ENCODE data around the gene C3orf20.

Gene C3orf20

DNA sequence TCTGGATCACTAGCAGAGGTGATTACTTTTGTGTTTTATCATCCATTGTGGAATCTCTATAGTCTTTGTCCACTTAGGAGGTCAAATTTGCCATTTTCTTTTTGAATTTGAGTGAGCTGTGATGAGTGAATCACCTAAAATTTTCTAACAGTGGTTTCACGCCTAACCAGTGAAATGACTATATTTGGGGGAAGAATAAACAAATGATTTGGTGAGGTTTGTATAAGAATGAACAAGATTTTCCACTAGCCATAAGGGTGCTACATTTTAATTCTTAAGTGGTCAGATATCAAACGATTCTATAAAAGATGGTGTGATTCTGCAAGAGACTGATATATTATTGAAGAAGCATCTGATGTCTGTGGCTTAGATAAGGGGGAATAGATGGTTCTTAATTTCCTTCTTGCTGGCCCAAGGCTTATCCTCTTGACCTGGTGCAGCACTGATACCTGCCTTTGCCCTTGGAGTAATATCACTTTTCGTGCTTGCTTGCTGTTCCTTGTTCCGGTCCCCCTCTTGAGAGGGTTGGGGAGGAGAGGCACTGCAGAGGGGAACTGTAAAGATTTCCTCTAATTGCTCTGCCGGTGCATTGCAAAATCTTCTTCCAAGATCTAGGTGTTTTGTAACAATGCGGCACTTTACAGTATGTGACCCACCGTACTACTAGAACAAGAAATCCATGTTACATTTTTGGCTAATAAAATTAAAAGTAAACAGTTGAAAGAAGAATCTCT lies 14.5 kb downstream of the C3orf20 start:
- no peak overlapping the region for H3K4me3 ChIP-seq (ENCODE audit: low read depth, low read length)

DNA sequence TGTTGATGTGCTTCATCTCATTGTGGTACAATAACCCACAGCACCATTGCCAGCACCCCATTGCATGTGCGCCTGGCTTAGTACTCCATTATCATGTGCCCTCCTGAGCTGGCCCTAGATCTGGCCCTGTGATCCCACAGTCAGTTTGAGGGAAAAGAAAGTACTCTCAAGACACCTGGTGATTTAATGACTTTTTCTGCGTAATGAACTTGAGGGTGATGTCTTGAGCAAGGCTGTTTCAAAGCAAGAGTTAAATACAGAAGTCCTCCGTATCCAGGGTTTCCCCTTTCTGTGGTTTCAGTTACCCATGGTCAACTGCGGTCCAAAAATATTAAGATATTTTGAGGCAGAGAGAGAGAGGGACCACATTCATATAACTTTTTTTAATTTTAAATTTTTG lies 16.3 kb downstream of the C3orf20 start:
- DNase-seq (ENCODE audit: low read depth): no peak
- no peak overlapping the region for H3K4me3 ChIP-seq (ENCODE audit: low read depth, low read length)

More for the DNA sequence above, 14.5 kb downstream of the C3orf20 start:
- DNase-seq (ENCODE audit: low read depth): no peak

DNA sequence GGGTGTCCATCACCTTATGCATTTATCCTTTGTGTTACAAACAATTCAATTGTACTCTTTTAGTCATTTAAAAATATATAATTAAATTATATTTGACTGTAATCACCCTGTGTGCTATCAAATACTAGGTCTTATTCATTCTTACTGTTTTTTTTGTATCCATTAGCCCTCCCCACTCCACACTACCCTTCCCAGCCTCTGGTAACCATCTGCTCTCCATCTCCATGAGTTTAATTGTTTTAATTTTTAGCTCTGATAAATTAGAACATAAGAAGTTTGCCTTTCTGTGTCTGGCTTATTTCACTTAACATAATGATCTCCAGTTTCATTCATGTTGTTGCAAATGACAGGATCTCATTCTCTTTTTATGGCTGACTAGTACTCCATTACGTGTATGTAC lies 16.8 kb downstream of the C3orf20 start:
- no peak overlapping the region for H3K4me3 ChIP-seq (ENCODE audit: low read depth, low read length)
- DNase-seq (ENCODE audit: low read depth): no peak

DNA sequence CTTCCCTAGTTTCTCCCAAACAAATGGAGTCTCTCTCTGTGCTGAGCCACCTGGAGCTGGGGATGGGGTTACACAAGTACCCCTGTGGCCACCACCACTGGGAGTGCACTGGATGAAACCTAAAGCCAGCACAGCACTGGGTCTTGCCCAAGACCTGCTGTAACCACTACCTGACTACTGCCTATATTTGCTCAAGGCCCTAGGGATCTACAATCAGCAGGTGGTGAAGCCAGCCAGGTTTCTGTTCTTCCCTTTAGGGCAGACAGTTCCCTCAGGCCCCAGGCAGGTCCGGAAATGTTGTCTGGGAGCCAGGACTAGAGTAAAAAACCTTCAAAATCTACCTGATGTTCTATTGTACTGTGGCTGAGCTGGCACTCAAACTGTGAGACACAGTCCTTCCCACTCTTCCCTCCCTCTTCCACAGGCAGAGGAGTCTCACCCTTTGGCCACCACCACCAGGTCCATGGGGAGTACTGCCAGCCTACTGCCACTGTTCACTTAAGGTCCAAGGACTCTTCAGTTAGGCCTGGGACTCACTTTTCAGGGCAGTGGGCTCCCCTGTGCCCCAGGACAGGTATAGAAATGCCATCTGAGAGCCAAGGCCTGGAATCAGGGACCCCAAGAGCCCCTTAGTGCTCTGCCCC lies 23.8 kb downstream of the C3orf20 start:
- no peak for DNase-seq (ENCODE audit: low read depth)

DNA sequence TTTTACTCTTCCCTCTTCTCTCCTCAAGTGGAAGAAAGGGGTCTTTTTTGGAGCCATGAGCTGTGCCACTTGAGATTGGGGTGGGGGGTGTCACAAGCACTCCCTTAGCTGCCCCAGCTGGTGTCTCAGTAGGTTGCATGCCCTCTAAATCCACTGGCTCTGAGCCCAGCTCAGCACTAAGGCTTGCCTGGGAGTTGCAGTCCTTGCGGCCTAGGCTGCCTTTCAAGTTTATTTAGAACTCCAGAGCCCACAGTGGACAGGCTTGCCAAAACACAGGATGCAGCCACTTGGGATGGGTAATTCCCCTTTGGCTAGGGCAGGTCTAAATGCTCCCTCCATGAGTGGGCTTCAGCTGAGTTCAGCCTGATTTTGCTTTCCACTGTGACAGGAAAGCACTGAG lies 24.7 kb downstream of the C3orf20 start:
- no peak for DNase-seq (ENCODE audit: low read depth)
- H3K4me3 ChIP-seq (ENCODE audit: low read depth, low read length): no peak overlapping the region

More for the DNA sequence above, 23.8 kb downstream of the C3orf20 start:
- no peak overlapping the region for H3K4me3 ChIP-seq (ENCODE audit: low read depth, low read length)

DNA sequence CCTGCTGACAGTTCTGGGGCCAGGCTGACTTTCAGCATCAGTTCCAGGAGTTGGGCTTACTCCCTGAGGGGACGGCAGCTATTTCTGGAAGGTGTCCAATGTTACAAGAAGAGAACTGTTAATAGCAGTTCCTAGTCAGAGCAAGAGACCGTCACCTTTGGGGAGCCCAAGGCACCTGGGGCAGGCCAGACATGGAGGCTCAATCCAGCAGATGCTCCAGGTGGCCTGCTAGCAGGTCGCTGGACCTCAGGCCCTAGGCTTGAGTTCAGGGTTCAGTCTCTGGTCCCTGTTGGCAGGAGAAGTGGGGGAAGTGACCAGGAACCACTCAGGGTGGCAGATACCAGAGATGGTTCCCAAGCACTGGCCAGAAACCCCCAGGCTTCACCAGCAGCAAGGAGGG lies 25.9 kb downstream of the C3orf20 start:
- no peak for DNase-seq (ENCODE audit: low read depth)
- H3K4me3 ChIP-seq (ENCODE audit: low read depth, low read length): no peak overlapping the region

DNA sequence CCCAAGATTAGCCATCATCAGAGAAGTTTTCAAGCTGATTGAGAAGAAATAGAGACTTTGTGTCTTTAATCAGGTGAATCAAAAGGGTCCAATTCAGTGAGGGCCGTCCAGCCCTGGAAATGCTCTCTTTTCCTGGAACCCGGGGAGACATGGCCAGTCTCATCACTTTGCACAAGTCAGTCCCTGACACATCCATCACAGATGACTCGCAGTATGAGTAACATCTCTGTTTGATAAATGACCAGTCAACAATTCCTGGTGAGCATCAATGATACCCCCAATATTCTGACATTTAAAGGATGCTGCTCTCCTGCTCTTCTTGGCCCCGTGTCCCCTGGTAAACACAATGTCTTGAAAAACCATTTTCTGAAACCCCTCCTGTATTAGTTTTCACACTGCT lies 26.7 kb downstream of the C3orf20 start:
- no peak for DNase-seq (ENCODE audit: low read depth)
- no peak overlapping the region for H3K4me3 ChIP-seq (ENCODE audit: low read depth, low read length)

DNA sequence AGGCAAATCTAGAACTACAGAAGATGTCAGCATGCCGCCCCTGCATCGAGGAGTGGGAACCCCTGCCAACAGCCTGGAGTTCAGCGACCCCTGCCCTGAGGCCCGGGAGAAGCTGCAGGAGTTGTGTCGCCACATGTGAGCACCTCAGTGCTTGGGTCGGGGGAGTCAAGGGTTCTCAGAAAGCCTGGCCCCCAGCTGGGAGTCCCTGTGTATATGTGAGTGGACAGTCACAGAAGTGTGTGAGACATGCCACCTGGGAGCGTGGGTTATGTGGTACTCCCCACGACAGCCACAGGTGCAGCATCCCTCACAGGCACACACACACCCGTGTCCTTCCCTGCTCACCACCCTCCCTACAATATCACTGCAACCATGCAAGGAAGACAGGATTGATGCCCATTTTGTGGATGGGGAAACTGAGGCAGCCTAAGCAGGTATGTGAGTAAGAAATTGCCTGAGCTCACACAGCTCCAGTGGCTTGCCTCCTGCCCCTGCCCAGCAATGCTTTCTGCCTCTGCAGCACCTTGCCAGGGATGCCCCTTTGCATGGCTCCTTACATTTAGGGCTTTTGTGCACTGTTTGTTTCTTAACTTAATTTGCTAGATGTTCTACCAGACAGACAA lies 28.3 kb downstream of the C3orf20 start:
- no peak overlapping the region for H3K4me3 ChIP-seq (ENCODE audit: low read depth, low read length)
- no peak for DNase-seq (ENCODE audit: low read depth)

DNA sequence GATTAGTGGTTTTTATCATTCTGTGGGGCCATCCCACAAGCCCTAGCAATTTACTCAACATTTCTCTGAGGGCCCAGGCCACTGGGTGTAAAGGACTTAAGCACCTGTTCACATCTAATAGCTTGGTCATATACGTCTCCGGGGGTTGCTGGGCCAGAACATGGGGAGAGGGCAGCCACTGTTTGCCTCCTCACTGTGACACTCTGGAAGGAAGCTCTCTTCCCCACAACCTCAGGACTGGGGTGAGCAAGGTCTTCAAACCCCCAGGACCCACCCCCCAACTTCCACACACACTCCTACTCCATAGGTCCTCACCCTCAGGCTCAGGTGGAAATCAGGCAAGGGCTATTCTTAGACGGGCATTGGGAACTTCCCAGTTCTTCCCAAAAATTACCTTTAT lies 28.9 kb downstream of the C3orf20 start:
- no peak overlapping the region for H3K4me3 ChIP-seq (ENCODE audit: low read depth, low read length)
- DNase-seq (ENCODE audit: low read depth): no peak

DNA sequence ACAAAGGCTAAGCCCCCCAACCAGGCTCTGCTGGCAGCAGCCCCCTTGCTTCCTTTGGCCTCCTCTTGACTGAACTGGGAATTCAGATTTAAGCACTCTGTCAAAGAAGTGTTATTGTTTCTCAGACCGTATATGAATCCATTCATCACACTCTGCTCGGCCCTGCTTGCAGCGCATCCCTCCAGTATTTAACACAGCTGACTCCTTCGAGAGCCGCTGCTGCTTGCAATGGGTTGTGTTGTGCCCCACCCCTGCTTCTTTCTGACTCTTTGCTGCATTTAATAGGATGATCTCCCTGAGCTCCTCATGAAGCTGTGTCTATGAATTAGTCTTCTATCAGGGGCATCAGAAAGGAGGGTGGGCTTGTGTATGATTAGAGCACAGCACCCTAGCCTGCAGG lies 31.2 kb downstream of the C3orf20 start:
- no peak overlapping the region for H3K4me3 ChIP-seq (ENCODE audit: low read depth, low read length)
- DNase-seq (ENCODE audit: low read depth): no peak

DNA sequence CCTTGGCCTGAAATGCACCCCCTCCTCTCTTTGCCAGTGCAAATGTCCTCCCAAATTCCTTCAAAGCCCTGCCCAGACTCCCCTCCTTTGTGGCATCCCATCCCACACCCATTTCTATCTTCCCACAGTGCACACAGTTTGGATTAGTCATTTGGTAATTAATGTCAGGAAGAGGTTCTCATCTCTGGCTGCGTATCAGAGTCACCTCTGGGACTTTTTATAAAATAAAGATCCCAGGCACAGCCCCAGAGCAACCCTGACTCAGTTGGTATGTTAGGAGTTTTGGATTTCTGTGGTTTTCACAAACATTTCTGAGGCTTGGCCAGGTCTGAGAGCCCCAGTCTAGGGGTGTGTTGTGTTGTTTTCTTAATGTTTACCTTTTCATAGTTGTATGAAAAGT lies 41.6 kb downstream of the C3orf20 start:
- H3K4me3 ChIP-seq (ENCODE audit: low read depth, low read length): no peak overlapping the region
- DNase-seq (ENCODE audit: low read depth): no peak

DNA sequence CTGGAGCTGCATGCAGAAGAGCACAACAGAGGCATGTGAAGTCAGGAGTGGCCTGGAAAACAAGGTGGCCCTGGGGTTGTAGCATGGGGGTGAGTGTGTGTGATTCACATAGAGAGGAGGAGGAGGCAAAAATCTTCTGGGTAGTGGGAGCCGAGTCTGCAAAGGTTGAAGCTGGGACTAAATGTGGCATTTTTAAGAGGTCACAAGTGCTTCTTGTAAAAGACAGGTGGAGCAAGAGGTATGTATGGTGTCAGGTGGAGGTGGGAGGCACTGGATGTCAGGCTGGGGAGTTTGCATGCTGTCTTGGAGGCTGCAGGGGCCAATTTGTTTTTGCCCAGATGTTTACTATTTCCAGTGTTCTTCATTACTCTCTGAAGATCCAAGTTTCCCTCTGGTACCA lies 42.4 kb downstream of the C3orf20 start:
- H3K4me3 ChIP-seq (ENCODE audit: low read depth, low read length): no peak overlapping the region
- DNase-seq (ENCODE audit: low read depth): no peak

DNA sequence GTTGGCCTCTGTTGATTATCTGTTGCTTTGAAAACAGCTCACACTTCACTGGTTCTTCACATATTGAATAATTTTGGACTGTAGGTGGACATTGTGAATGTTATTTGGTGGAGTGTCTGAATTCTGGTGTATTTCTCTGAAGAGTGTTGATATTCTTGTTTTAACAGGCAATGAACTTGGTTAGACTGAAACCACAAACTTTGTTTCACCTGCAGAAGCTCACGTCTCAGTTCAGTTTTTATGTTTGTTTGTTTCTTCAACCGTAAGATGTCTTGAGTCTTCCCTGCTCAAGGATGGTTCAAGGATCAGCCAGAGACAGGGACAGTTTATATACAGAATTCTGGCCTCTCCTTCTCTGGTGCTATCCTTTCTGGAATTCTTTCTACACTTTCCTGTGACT lies 43.6 kb downstream of the C3orf20 start:
- no peak for DNase-seq (ENCODE audit: low read depth)
- H3K4me3 ChIP-seq (ENCODE audit: low read depth, low read length): no peak overlapping the region

DNA sequence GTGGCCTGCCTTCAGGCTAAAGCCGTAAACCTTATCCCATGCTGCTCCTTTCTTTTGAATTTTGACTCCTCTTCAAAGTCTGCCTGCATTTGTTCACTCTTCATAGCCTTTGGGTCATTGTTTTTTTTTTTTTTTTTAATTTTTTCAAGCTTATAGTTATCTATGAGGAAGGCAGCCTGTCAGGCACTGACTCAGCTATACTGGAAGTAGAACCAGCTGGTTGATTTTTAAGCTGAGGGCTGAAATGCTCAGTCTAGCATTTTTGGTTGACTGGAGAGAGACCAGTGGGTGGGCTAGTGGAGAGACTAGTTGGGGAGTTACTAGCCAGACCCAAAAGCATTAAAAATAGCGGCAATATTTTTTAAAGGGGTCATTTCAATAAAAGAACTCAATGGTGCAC lies 44.1 kb downstream of the C3orf20 start:
- no peak for DNase-seq (ENCODE audit: low read depth)
- H3K4me3 ChIP-seq (ENCODE audit: low read depth, low read length): no peak overlapping the region

DNA sequence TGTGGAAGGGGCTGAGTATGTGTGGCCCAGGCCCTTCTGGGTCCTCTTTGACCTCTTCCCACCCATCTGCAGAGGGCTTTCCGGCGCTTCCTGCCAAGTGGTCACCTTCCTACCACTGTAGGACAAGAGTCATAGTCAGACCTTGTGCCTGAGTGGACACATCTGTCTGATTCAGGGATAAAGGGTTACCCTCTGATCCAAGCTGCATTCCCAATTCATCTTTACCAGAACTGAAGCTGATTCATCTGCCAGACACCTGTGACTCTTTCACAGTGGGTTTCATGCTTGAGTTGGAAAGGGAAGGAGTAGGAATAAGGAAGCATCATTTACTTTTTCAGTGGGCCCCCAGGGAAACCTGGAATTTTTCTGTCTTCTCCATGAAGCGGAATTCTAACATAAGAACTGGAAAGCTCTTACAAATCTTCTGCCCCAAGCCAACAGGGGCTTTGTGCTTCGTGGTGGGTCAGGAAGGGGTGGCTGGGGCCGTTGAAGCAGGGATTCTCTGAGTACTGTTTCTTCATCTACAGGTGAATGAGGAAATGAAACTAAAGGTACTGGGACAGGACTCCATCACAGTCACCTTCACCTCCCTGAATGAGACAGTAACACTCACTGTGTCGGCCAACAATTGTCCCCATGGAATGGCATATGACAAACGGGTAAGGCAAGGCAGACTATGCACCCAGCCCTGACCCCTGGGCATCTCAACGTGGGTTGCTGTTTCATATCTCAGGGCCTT lies 46.4 kb downstream of the C3orf20 start:
- H3K4me3 ChIP-seq (ENCODE audit: low read depth, low read length): no peak overlapping the region
- no peak for DNase-seq (ENCODE audit: low read depth)

DNA sequence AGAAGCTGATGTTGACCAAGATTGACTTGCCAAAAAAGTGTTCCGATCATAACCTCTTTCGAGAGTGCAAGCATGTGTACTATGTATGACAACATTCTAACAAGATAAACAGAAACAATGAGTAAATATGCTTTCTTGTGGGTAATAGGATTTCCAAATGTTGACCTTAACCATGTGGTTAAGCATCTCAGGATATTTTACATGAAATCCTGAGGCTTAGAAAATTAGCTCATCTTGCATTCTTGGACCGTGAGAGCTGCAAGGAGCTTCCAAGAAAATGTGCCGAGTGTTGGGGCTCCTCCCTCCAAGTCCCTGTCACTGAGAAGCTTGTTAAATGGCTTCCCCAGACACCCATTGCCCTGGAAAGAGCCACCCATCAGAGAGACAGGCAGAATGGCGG lies 50.1 kb downstream of the C3orf20 start:
- no peak overlapping the region for H3K4me3 ChIP-seq (ENCODE audit: low read depth, low read length)
- peak; percentile 11 for DNase-seq (ENCODE audit: low read depth)

DNA sequence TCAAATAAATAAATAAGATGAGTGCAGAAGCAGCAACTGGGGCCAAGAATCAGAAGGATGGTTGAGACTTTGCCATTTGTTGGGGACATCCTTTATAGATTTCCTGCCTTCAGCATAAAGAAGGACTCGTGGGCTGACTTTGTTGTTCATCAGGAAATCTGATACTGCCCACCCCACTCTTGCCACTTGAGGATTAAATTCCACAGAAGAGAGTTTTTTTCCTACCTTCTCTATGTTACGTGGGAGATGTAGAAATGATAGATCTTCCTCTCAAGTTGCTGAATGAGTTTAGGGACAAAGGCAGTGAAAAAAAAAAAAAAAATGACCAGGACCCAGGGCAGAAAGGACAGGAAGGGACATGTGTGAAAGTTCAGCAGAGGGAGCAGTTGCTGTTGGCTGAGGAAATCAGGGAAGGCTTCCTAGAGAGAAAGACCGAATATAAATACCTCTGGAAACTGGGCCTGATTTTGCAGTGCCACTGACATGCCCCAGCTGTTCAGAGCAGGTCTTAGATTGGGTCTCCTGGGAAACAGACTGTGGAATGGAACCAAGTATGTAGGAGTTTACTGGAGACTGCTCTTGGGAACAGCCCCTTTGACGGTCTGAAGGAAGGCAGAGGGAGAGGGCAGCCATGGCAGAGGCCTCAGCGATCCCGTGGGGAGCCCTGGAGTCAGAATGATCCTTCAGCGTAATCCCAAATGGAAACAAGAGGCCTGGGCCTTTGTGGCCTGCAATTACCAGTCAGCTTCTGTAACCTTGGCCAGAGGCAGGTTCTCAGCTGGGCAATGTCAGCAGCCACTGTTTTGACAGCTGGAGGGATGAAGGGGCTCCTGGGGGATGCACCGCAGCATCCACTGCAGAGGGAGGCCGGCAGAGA lies 50.9 kb downstream of the C3orf20 start:
- DNase-seq (ENCODE audit: low read depth): no peak
- H3K4me3 ChIP-seq (ENCODE audit: low read depth, low read length): no peak overlapping the region

DNA sequence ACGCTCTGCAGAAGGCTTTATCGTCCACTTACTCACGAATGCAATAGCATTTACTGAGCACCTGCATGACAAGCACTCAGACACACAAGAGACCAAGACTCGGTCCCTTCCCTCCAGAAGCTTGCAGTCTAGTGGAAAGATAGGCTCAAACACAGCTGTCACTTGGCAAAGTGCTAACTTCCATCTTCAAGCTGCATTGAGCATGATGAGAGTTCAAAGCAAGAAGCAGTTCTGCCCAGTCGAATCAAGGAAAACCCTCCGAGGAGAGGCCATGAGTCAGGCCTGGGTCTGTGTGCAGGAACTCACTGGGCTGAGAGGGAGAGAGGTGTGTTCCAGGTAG lies 51.5 kb downstream of the C3orf20 start:
- no peak overlapping the region for H3K4me3 ChIP-seq (ENCODE audit: low read depth, low read length)
- DNase-seq (ENCODE audit: low read depth): no peak

DNA sequence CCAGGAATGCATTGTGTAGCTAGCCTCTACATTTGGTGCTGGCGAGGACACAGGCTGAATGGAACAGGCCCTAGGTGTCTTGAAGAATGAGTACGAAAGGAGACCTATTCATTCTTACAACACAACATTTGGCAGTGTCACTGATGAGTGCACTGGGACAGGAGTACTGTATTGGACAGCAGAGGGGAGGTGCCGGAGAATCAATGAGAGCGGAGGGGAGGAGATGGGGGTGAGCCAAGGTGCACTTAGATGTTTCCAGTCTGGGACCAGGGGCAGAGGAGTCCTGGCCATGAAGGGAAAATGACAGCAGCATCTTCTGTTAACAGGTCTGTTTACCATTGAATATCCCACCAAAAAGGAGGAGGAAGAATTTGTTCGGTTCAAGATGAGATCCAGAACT lies 53.2 kb downstream of the C3orf20 start:
- no peak overlapping the region for H3K4me3 ChIP-seq (ENCODE audit: low read depth, low read length)
- DNase-seq (ENCODE audit: low read depth): no peak
